NCI-H524 treated with DMSO at 0.1 percent for 48 hours (cell line): ENCODE measurements around the gene CCDC178.
"Not testable (repeated sequence)": the region's sequence is repeated elsewhere in the genome, so short reads cannot be mapped to it uniquely, and the experiment has no call there.

Experiments used
- DNase-seq: peaks from one replicate; lab custom pipeline; 2025; lab: John Stamatoyannopoulos, UW

Gene CCDC178

GRCh38 chr18:33355263-33355662 is 85.3 kb downstream of the CCDC178 start:
- no peak for DNase-seq

DNA sequence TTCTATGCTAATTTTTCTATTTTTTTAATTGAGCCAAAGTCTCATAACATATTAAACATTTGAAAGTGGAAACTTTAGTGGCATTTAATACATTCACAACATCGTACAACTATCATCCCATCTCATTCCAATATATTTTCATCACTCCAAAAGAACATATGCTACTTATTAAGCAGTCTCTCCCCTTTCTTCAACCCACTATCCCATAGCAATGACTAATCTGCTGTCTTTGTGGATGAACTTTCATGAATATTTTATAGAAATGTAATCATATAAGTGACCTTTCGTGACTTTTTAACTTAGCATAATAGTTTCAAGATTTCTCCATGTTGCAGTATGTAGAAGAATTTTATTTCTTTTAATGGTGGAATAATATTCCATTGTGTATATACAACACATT is 90.3 kb downstream of the CCDC178 start:
- DNase-seq: no peak

GRCh38 chr18:33339733-33340132 is 100.8 kb downstream of the CCDC178 start:
- DNase-seq: not testable (repeated sequence)

- DNase-seq: no peak
Observed at GRCh38 chr18:33334781-33335180, 105.7 kb downstream of the CCDC178 start.

GRCh38 chr18:33330711-33331110 is 109.8 kb downstream of the CCDC178 start:
- no peak for DNase-seq

DNA sequence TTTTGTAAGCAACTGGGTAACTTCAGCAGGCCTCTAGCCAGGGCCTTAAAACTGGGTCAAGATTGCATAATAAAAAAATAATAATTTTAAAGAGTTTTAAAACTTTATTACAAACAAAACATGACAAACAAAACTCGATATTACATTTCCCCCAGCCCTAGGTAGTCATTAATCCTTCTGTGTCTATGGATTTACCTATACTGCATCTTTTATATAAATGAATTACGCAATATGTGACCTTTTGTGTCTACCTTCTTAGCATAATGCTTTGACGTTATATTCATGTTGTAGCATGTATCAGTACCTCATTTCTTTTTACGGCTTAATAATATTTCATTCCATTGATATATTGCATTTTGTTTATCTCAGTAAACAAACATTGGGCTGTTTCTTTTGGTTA is 113.5 kb downstream of the CCDC178 start:
- no peak for DNase-seq

DNA sequence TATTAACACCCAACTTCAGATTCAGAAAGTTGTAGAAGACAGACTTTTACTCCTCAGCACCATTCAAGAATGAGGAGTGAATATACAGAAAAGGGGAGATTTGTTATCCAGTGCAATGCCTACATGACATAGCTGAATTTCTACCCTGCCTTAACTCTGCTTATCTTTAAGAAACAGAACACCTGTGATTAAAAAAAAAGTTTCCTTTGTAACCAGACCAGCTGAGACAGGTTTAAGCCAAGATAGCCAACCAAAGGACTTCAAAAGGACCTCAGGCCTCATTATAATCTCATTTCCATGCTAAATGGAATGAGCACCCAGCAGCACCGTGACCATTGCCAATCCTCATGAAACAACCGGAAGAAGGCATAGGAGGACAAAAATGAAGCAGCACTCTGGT is 122.9 kb downstream of the CCDC178 start:
- DNase-seq: no peak

- DNase-seq: no peak
Observed at GRCh38 chr18:33316146-33316587, 124.4 kb downstream of the CCDC178 start.

DNA sequence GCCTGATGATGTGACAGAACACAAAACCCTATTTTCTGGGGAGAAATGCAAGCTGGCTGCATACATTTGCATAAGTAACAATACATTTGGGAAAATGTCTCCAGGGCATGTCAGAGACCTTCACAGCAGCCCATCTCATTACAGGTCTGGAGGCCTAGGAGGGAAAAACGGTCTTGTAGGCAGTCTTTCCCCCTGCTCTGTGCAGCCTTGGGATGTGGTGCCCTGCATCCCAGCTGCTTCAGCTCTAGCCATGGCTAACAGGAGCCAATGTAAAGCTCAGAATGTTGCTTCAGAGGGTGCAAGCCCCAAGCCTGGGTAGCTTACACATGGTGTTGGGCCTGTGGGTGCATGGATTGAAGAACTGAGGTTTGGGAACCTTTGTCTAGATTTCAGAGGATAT is 133.0 kb downstream of the CCDC178 start:
- DNase-seq: no peak

- DNase-seq: no peak
Observed at GRCh38 chr18:33304277-33304676, 136.2 kb downstream of the CCDC178 start.

GRCh38 chr18:33291539-33291938 is 149.0 kb downstream of the CCDC178 start:
- DNase-seq: no peak

- no peak for DNase-seq
Observed at GRCh38 chr18:33288082-33288716, 152.3 kb downstream of the CCDC178 start.

GRCh38 chr18:33282709-33283333 is 157.7 kb downstream of the CCDC178 start:
- no peak for DNase-seq

- no peak for DNase-seq
Observed at GRCh38 chr18:33282142-33282541, 158.4 kb downstream of the CCDC178 start.

- peak; percentile 56 for DNase-seq
Observed at GRCh38 chr18:33277431-33277830, 163.1 kb downstream of the CCDC178 start.

DNA sequence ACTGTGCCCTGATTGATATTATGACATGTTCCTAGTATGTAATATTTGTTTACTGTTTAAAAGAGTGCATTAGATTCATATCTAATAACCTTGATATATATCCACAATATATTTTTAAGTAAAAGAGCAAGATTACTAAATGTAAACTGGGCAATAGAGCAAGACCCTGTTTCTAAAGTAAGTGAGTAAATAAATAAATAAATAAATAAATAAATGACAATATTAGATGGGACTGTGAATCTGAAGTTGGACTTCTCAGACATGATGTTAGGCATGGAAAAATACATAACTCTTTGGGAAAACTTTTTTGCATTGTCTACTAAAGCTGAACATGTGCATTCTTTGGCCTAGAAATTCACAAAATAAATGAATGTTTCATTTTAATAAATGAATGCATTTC is 164.7 kb downstream of the CCDC178 start:
- no peak for DNase-seq

- DNase-seq: no peak
Observed at GRCh38 chr18:33270297-33270696, 170.2 kb downstream of the CCDC178 start.

GRCh38 chr18:33269223-33269622 is 171.3 kb downstream of the CCDC178 start:
- no peak for DNase-seq

- no peak for DNase-seq
Observed at GRCh38 chr18:33264566-33264965, 176.0 kb downstream of the CCDC178 start.

DNA sequence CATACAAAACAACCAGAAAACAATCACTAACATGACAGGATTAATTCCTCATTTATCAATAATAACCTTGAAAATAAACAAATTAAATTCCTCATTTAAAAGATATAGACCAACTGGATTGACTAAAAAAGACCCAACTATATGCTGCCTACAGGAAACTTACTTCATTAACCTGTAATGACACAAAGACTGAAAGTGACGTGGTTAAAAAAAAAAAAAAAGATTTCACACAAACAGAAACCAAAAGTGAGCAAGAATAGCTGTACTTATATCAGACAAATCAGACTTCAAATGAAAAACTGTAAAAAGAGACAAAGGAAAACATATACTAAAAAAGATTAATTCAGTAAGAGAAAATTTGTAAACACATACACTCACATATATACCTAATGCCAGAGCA is 201.2 kb downstream of the CCDC178 start:
- no peak for DNase-seq

DNA sequence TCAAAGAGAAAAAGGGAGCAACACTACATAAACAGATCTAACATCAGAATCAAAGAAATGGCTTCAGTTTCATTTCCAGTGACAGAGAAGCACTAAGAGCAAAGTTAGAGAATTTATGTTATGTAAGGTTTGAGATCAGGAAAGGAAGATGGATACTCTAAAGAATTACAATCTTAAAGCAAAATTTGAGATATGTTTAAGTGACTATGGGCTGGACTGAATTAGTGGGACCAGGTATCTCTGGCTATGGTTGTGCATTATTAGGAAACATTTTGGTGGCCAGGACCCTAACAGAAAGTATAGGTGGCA is 208.2 kb downstream of the CCDC178 start:
- DNase-seq: no peak

GRCh38 chr18:33231474-33232317 is 208.8 kb downstream of the CCDC178 start:
- peak; percentile 15 for DNase-seq

DNA sequence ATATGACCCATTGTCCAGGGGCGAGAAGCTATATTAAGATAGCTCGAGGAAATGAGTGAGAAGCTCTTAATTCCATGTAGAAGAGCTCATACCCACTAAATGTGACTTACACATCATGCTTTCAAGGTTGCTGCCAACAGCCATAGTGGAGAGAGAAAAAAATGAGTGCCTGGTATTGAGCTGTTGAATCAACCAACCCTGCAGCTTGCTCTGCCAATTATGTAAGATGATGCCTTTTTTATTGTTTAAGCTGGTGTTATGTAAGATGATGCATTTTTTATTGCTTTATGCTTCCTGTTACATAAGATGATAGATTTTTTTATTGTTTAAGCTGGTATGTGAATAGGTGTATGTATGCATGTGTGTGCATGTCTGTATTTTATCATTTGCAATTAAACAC is 228.2 kb downstream of the CCDC178 start:
- DNase-seq: no peak
